GM21619 (cell line): ENCODE results near the gene IGF1.

Source experiments
- ATAC-seq: cut with Tn5 transposase; IDR thresholded peaks from one replicate; pipeline ENCODE4 v1.9.1; 2021; ENCODE audit not compliant: unreplicated experiment

The IGF1 gene

GRCh38 chr12:102429211-102430154 is 50.9 kb downstream of the IGF1 start:
- no peak for ATAC-seq

GRCh38 chr12:102427543-102427941 is 52.8 kb downstream of the IGF1 start:
- no peak for ATAC-seq

GRCh38 chr12:102426599-102427542 is 53.5 kb downstream of the IGF1 start:
- no peak for ATAC-seq

GRCh38 chr12:102425109-102426039 is 55.0 kb downstream of the IGF1 start:
- ATAC-seq: no peak

GRCh38 chr12:102423462-102423861 is 56.9 kb downstream of the IGF1 start:
- ATAC-seq: no peak

GRCh38 chr12:102421802-102422583 is 58.4 kb downstream of the IGF1 start:
- no peak for ATAC-seq

- ATAC-seq: no peak
Measured at GRCh38 chr12:102419094-102419764, 61.1 kb downstream of the IGF1 start.

GRCh38 chr12:102417055-102417454 is 63.3 kb downstream of the IGF1 start:
- ATAC-seq: no peak

GRCh38 chr12:102415515-102415914 is 64.8 kb downstream of the IGF1 start:
- no peak for ATAC-seq

GRCh38 chr12:102413396-102413795 is 67.0 kb downstream of the IGF1 start:
- ATAC-seq: no peak

- ATAC-seq: no peak
Measured at GRCh38 chr12:102410511-102410910, 69.9 kb downstream of the IGF1 start.

GRCh38 chr12:102408487-102409297 is 71.7 kb downstream of the IGF1 start:
- ATAC-seq: no peak

GRCh38 chr12:102407776-102408486 is 72.4 kb downstream of the IGF1 start:
- ATAC-seq: no peak

- no peak for ATAC-seq
Measured at GRCh38 chr12:102406033-102406584, 74.3 kb downstream of the IGF1 start.

GRCh38 chr12:102401087-102401486 is 79.3 kb downstream of the IGF1 start:
- no peak for ATAC-seq

- ATAC-seq: no peak
Measured at GRCh38 chr12:102399653-102400052, 80.7 kb downstream of the IGF1 start.

- ATAC-seq: no peak
Measured at GRCh38 chr12:102396276-102396675, 84.1 kb downstream of the IGF1 start.
